Measurements from ENCODE around the gene SELENOW.

DNA sequence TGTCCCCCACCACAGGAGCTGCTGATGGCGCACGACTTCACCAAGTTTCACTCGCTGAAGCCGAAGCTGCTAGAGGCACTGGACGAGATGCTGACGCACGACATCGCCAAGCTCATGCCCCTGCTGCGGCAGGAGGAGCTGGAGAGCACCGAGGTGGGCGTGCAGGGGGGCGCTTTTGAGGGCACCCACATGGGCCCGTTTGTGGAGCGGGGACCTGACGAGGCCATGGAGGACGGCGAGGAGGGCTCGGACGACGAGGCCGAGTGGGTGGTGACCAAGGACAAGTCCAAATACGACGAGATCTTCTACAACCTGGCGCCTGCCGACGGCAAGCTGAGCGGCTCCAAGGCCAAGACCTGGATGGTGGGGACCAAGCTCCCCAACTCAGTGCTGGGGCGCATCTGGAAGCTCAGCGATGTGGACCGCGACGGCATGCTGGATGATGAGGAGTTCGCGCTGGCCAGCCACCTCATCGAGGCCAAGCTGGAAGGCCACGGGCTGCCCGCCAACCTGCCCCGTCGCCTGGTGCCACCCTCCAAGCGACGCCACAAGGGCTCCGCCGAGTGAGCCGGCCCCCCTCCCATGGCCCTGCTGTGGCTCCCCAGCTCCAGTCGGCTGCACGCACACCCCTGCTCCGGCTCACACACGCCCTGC is 37.5 kb upstream of the SELENOW start:
- no peak for TF ChIP-seq CTCF (conservative IDR thresholded peaks at IDR 0.05; ENCODE audit: low read length)
- TF ChIP-seq EZH2phosphoT487 (IDR thresholded peaks at IDR 0.05; ENCODE audit: borderline replicate concordance) = no peak

Data from Loucy (cell line).